T follicular helper cell (primary cell): Measurements from ENCODE around the gene CDC20.

Source experiments
- DNase-seq: peaks from one replicate; pipeline ENCODE4 v3.0.0-alpha.2; 2020; ENCODE audit warnings: low read depth

The CDC20 gene

GRCh38 chr1:43329995-43330751 is 28.6 kb upstream of the CDC20 start:
- DNase-seq, result no peak

GRCh38 chr1:43331688-43332087 is 27.1 kb upstream of the CDC20 start:
- no peak for DNase-seq

DNA sequence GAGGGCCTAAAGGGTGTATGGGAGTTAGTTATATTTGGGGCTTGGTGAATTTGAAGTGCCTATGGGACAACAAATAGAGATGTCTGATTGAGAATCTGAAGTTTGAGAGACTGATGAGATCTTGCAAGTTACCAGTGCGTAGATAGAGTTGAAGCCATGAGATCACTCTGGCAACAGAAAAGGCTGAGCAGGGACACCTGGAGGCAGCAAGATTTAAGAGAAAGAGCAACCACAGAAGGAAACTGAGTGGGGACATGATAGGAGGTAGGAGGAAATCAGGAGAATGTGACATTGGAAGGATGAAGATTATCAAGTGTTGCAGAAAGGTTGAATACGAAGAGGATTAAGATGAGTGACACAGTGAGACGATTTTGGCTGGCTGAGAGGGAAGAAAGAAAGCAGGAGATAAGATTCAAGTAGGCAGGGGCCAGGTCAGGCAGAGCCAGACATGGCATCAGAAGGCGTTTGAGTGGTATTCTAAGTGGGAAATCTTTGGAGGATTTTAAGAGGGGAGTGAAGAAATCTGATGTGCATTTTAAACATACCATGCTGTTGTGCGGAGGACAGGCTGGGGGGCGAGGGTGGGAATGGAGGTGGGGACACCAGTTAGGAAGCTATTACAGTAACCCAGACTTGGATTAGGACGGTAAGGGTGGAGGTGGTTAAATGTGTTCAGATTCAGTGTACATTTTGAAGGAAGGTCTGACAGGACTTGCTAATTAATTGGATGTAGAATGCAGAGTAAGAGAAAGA is 24.2 kb upstream of the CDC20 start:
- no peak for DNase-seq

GRCh38 chr1:43337588-43337987 is 21.2 kb upstream of the CDC20 start, which contains the start of gene MPL:
MPL (plus strand) TSS chr1:43337818; CDS start chr1:43337849, 31 bp downstream.
- no peak for DNase-seq

DNA sequence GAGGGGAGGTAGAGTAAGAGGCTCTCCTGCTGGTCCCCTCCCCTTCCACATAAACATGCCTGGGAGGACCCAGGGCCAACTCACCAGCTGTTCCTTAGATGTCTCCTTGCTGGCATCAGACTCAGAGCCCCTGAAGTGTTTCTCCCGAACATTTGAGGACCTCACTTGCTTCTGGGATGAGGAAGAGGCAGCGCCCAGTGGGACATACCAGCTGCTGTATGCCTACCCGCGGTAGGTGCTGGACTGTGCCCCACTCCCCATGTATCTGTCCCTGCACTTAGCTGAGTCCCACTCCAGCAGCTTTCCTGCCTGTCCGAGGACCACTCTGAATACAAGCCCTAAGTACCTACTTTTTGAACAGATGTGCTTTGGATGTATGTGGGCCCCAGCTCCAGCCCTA is 20.8 kb upstream of the CDC20 start:
- DNase-seq, result no peak

- no peak for DNase-seq
Measured at GRCh38 chr1:43339584-43340232, 19.1 kb upstream of the CDC20 start.

GRCh38 chr1:43340559-43340958 is 18.2 kb upstream of the CDC20 start:
- DNase-seq, result no peak

DNA sequence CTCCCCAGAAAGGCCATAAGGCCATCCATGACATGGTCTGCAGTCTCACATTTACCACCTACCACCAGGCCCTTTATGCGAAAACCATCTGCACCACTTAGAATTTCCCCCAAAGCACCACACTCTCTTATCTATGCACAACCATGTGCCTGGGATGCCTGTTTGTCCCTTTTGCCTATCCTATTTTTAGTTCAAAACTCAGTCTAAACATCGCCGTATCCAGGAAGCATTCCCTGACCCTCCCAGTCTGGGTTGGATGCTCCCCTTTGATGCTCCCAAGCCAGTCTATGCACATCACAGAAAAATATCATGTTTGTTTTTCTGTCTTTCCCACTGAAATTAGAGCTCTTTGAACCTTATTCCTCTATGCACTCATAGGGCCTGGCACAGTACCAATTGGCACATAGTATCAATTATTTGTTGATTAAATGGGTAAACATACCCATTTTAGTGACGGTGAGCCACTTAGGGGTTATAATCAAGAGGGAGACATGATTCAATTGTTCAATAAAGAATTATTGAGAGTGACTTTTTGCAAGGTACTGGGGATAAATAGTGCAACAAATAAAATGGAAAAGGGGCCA is 14.4 kb upstream of the CDC20 start:
- DNase-seq, result no peak

- DNase-seq, result no peak
Measured at GRCh38 chr1:43345120-43345519, 13.7 kb upstream of the CDC20 start.

- DNase-seq, result no peak
Measured at GRCh38 chr1:43346636-43347035, 12.1 kb upstream of the CDC20 start.

- DNase-seq, result no peak
Measured at GRCh38 chr1:43348343-43348808, 10.4 kb upstream of the CDC20 start.

DNA sequence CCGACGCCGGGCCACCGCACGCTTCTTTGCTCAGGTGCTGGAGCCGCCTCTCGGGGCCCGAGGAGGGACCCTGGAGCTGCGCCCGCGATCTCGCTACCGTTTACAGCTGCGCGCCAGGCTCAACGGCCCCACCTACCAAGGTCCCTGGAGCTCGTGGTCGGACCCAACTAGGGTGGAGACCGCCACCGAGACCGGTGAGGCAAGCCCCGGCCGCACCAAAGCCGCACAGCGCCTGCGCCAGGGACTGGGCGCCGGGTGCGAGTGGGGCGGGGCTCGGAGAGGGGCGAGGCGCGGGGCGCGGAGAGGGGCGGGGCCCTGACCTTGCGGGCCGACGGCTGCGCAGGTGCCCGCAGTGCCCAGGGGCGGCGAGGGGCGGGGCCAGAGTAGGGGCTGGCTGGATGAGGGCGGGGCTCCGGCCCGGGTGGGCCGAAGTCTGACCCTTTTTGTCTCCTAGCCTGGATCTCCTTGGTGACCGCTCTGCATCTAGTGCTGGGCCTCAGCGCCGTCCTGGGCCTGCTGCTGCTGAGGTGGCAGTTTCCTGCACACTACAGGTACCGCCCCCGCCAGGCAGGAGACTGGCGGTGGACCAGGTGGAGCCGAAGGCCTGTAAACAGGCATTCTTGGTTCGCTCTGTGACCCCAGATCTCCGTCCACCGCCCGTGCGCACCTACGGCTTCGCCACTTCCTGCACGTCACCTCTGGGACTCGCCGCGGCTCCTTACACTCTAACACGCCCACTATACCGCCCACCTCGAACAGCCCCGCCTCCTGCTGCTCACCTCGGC is 9.8 kb upstream of the CDC20 start:
- DNase-seq, result peak; percentile 29

DNA sequence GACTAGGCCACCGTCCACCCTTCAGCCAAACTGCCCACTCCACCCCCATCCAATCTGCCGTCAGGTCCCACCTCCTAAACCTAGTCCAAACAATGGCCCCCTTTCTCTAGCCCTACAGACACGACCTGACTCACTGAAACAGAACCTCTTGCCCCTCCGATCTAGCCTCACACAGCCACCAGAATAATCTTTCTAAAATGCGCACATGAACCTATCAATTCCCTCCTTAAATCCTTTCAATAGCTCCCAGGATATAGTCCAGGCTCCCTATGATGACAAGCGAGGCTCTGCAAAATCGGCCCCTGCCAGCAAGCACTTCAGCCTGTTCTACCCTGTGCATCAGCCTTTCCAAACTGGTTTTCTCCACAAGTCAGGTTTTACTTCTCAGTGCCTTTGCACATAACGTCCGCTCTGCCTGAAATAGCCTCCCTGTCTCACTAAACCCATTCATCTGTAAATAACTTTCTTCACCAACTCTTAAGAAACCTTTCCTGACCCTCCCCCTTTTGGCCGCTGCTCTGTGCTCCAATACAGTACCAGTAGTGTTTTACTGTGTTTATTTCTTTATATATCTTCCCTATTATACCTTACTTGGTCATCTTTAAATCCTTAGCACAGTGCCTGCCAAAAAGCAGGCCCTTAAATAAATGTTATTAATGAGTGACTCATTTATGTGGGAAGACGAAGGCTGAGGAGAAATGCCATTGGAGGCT is 9.0 kb upstream of the CDC20 start:
- no peak for DNase-seq

DNA sequence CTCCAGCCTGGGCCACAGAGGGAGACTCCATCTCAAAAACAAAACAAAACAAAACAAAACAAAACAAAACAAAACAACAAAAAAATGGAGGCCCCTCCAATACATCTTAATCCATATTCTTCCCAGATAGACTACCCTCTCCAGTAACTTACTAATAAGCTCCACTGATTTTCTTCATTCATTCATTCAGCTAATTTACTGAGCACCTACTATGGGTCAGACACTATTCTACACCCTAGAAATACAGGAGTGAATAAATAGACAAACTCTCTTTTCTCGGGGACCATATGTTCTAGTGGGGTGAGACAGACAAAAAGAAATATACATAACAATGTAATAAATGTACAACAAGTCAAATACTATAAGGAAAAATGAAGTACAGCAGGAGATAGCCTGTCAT is 7.8 kb upstream of the CDC20 start:
- no peak for DNase-seq

- DNase-seq, result no peak
Measured at GRCh38 chr1:43351421-43352350, 7.1 kb upstream of the CDC20 start.

DNA sequence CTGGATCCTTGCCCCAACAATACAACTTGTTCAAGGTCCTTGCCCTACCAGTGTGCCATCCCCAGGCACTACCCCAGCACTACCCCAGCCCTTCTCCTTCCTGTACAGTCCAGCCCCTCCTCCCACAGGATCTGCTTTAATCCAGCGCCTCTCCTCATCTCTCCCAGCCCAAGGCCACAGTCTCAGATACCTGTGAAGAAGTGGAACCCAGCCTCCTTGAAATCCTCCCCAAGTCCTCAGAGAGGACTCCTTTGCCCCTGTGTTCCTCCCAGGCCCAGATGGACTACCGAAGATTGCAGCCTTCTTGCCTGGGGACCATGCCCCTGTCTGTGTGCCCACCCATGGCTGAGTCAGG is 6.5 kb upstream of the CDC20 start:
- no peak for DNase-seq

GRCh38 chr1:43352881-43353280 is 5.9 kb upstream of the CDC20 start:
- no peak for DNase-seq

DNA sequence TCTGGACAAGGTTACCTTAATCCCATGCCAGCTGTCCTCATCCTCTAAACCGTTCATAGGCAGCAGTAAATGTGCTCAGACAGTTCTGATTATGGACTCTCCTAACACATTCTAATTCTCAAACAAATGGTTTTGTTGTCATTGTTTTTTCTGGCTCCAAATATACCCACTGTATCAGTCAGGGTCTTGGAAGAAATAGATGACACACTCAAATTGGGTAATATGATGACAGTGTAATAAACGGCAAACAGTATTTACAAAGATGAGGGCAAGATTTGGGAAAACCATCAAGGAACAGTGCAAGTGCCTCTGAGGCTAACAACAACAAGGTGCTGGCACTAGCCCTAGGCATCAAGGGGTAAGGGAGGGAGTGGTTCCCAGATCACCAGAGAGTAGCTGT is 4.3 kb upstream of the CDC20 start:
- no peak for DNase-seq

- DNase-seq, result no peak
Measured at GRCh38 chr1:43354936-43355335, 3.8 kb upstream of the CDC20 start.

DNA sequence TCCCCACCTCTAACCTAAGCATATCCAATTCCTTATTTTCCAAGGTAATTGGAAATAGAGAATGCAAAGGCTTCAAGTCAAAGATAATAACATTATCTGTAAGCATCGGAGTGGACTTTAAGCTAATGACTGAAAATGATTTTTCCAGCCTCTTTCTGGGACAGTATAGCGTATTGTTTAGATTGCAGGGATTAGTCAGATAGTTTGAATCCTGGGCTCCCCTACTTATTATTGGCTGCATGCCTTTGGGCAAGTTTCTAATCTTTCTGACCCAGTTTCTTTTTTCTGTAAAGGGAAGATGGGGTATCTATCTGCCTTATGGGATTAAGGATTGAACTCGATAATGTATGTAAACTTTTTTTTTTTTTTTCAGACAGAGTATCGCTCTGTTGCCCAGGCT is 1.5 kb upstream of the CDC20 start:
- DNase-seq, result no peak
